ENCODE results near the gene SPA17.

- TF ChIP-seq CTCF (conservative IDR thresholded peaks at IDR 0.05; ENCODE audit: low read length) (no peak), EZH2phosphoT487 (IDR thresholded peaks at IDR 0.05; ENCODE audit: borderline replicate concordance, low read depth, low read length) (no peak)
Observed at GRCh38 chr11:124724979-124725718, 51.4 kb downstream of the SPA17 start.

All from OCI-LY7 (cell line).